Breast epithelium (tissue), 4 donors: Measurements from ENCODE around the gene SERPINA12. TPM values are rescaled to one million over a fixed set of nuclear protein-coding genes. Genes with fewer than 3 reads are reported as not detected.

Source experiments
- DNase-seq, 2 donors: peaks; one replicate each; pipeline ENCODE4 v3.0.0-alpha.2; 2019; ENCODE audit warnings: low spot score in 2 of 2
- H3K27ac ChIP-seq, 2 donors: fragments of 200-600 bp; sonication (generic) in 1 of 2; one replicate each; pipeline ENCODE4 v1.5.1; 2016 to 2019; ENCODE audit warnings: mild to moderate bottlenecking in 1 of 2
- H3K27me3 ChIP-seq, 2 donors: fragments of 200-600 bp; sonication (generic) in 1 of 2; one replicate each; pipeline versions ENCODE4 v1.5.1 to v1.6.0; 2017 to 2019; ENCODE audit warnings: control low read depth in 1 of 2, mild to moderate bottlenecking in 1 of 2
- H3K36me3 ChIP-seq: fragments of 200-600 bp; one replicate; pipeline ENCODE4 v1.5.1; 2019
- H3K4me1 ChIP-seq, 2 donors: fragments of 200-600 bp; sonication (generic); one replicate each; pipeline ENCODE4 v1.5.1; 2016 to 2019; ENCODE audit warnings: control low read depth in 1 of 2
- H3K4me3 ChIP-seq, 3 donors: fragments of 200-600 bp; sonication (generic); 1 replicate in 2 of 3; 2 replicates in 1 of 3; pipeline ENCODE4 v1.5.1; 2016 to 2019; ENCODE audit warnings: mild to moderate bottlenecking in 3 of 3, moderate library complexity in 2 of 3
- H3K9me3 ChIP-seq, 2 donors: fragments of 200-600 bp; sonication (generic) in 1 of 2; one replicate each; pipeline ENCODE4 v1.5.1; 2016 to 2019; ENCODE audit warnings: control low read depth in 1 of 2
- POLR2A ChIP-seq: fragments of 450-650 bp; IDR thresholded peaks from one replicate; pipeline ENCODE4 v1.6.1; 2016; ENCODE audit warnings: antibody characterized with exemption, mild to moderate bottlenecking, moderate library complexity
- POLR2AphosphoS5 ChIP-seq, 3 donors: sonication (generic); formaldehyde crosslinking; IDR thresholded peaks; one replicate each; pipeline ENCODE4 v1.6.1; 2017; ENCODE audit warnings: antibody characterized with exemption in 3 of 3
- intact Hi-C: fragments of 100-400 bp; cut with DNase I; formaldehyde crosslinking; loops from one replicate; pipeline ENCODE4 v1.15.1; 2023; ENCODE audit warnings: low total_unique reads
- total RNA-seq, 3 donors: library from RNA; depleted of rRNA; stranded (reverse); fragments of >200 nt; gene quantifications; one replicate each; pipeline ENCODE4 v1.1.0, GENCODE V29; 2016
- TF ChIP-seq, protein P1 (sequence below), 3 donors: fragments of 450-650 bp; IDR thresholded peaks; one replicate each; pipeline ENCODE4 v1.5.1; 2016 to 2017; ENCODE audit warnings: antibody characterized with exemption in 3 of 3, mild to moderate bottlenecking in 3 of 3, moderate library complexity in 3 of 3

The SERPINA12 gene
- total RNA-seq, 3 donors from 2014 or later, result not detected

DNA sequence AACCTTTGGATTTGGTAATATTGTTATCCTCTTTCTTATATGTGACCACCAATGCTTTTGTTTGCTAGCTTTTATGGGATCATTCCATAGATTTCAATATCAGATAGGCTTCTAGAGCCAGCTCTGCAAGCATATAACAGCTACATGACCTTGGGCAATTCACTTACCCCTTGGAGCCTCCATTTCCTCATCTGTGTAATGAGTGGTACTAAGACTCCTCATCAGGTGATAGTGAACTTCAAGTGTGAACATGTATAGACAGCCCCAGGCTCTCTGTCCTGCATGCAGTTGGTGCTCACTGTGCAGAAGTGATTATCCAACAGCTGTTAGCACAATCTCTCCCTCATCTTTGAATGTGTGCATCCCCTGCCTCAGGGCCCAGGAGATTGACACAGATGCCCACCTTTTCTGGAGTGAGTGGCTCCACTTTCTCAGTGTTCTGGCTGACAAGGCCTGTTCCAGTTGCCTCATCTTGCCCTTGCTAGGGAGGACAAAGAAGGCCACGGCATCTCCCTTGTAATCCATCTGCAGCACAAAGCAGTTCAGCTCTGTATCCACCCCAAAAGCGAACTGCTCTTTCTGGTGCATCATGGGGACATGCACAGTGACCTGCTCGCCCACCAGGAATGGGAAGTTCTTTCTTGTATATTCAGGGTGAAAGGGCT is 42.4 kb downstream of the SERPINA12 start:
- H3K27me3 ChIP-seq, result peaks cover 0 to 7% of the 10 kb centered on the region in 2 donors

DNA sequence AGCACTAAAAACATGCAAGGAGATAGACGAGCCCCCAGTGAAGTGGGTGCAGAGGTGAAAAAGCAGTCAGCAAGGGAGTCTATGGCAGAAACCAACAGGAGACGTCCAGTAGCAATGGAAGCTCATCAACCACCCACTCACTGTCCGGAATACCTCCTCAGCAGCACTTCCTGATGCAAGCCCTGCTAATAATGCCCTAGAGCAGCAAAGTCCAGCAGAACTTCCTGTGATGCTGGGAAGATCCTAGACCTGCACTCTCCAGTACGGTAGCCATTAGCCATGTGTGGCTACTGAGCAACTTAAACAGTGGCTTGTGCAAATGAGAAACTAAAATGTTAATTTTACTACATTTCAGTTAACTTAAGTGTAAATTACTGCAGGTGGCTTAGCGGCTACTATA is 44.2 kb downstream of the SERPINA12 start:
- Histone ChIP-seq H3K36me3 (no peaks in the 10 kb centered on the region), H3K9me3 (peaks cover 23 to 27% of the 10 kb centered on the region in 2 donors), H3K27me3 (peaks cover 0 to 7% of the 10 kb centered on the region in 2 donors), H3K27ac (no peak overlapping the region), H3K4me3 (no peak overlapping the region), H3K4me1 (no peaks in the 10 kb centered on the region)
- TF ChIP-seq POLR2A (no peak), POLR2AphosphoS5 (IDR thresholded peaks at IDR 0.05) (no peak)
- TF ChIP-seq, protein P1, sequence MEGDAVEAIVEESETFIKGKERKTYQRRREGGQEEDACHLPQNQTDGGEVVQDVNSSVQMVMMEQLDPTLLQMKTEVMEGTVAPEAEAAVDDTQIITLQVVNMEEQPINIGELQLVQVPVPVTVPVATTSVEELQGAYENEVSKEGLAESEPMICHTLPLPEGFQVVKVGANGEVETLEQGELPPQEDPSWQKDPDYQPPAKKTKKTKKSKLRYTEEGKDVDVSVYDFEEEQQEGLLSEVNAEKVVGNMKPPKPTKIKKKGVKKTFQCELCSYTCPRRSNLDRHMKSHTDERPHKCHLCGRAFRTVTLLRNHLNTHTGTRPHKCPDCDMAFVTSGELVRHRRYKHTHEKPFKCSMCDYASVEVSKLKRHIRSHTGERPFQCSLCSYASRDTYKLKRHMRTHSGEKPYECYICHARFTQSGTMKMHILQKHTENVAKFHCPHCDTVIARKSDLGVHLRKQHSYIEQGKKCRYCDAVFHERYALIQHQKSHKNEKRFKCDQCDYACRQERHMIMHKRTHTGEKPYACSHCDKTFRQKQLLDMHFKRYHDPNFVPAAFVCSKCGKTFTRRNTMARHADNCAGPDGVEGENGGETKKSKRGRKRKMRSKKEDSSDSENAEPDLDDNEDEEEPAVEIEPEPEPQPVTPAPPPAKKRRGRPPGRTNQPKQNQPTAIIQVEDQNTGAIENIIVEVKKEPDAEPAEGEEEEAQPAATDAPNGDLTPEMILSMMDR (IDR thresholded peaks at IDR 0.05), result no peak
- no peak for DNase-seq
- intact Hi-C loops, result no loop called here

More for the DNA sequence above, 42.4 kb downstream of the SERPINA12 start:
- H3K36me3 ChIP-seq, result no peaks in the 10 kb centered on the region
- H3K4me1 ChIP-seq, result no peaks in the 10 kb centered on the region
- no peak for DNase-seq
- H3K9me3 ChIP-seq, result peaks cover 23 to 27% of the 10 kb centered on the region in 2 donors
- H3K27ac ChIP-seq, result no peak overlapping the region
- no peak overlapping the region for H3K4me3 ChIP-seq
- TF ChIP-seq, protein P1 (IDR thresholded peaks at IDR 0.05), result no peak
- TF ChIP-seq POLR2AphosphoS5 (IDR thresholded peaks at IDR 0.05) (no peak), POLR2A (no peak)
- intact Hi-C loops, result no loop called here

DNA sequence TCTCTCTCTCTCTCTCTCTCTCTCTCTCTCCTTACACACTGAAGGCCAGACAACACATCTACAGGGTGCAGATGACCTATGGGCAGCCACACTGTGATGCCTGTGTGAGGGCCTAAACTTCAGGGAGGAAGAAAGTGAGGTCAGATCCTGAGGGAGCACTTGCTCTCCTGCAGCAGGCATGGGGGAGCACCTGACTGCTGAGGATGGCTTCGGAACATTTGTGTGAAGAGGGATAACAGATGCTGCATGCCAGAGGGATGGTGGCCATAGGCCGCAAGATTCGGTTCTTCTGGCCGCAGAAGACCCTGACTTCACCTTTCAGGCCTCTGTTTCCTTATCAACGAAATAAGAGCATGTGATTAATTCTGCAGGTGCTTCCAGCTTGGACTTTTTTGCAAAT is 45.0 kb downstream of the SERPINA12 start:
- peaks cover 23 to 28% of the 10 kb centered on the region in 2 donors for H3K9me3 ChIP-seq
- intact Hi-C loops, result no loop called here
- no peaks in the 10 kb centered on the region for H3K4me1 ChIP-seq
- H3K27ac ChIP-seq, result no peak overlapping the region
- no peaks in the 10 kb centered on the region for H3K36me3 ChIP-seq
- H3K4me3 ChIP-seq, result no peak overlapping the region
- DNase-seq, result no peak
- TF ChIP-seq POLR2A (no peak), POLR2AphosphoS5 (IDR thresholded peaks at IDR 0.05) (no peak)
- TF ChIP-seq, protein P1 (IDR thresholded peaks at IDR 0.05), result no peak
- peaks cover 0 to 7% of the 10 kb centered on the region in 2 donors for H3K27me3 ChIP-seq

DNA sequence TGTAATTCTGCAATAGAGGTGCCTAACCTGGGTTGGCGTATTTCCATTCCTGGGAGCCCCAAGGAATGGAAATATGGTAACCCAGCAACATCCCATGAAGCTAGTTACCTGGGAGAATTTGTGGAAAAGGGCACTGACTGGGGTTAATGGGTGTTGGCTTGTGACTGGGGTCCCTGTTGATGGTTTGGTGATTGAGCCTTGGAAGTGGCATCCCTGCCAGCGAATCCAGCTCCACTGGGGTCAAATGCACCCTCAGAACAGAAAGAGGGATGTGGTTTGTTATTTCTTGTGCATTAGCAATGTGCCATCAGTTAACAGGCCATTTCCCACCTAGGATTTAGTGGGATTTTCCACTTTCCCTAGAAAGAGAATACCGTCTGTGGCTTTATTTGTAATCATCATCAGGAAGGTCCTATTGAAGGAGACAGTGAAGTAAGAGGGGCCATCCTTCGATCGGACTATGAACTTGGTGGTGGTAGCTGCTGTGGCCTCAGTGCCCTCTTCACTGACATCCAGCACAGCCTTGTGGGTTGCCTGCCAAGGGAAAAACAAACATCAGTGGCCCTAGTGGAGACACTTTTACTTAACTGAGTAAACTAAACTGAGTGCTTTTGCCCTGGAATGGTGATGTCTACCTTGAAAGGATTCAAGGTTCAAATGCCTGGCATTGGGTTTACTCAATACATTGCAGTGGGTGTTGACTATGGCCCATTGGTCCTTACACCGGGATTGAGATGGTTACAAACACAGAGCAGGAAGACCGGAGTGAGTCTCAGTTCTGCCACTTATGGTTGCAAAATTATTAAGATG is 46.3 kb downstream of the SERPINA12 start:
- no peak overlapping the region for H3K27ac ChIP-seq
- intact Hi-C loops, result no loop called here
- peaks cover 31 to 37% of the 10 kb centered on the region in 2 donors for H3K9me3 ChIP-seq
- no peaks in the 10 kb centered on the region for H3K4me1 ChIP-seq
- H3K27me3 ChIP-seq, result peaks cover 0 to 7% of the 10 kb centered on the region in 2 donors
- DNase-seq, result no peak
- no peak overlapping the region for H3K4me3 ChIP-seq
- H3K36me3 ChIP-seq, result no peaks in the 10 kb centered on the region
- TF ChIP-seq, protein P1 (IDR thresholded peaks at IDR 0.05), result no peak
- TF ChIP-seq POLR2AphosphoS5 (IDR thresholded peaks at IDR 0.05), result no peak
- no peak for TF ChIP-seq POLR2A

DNA sequence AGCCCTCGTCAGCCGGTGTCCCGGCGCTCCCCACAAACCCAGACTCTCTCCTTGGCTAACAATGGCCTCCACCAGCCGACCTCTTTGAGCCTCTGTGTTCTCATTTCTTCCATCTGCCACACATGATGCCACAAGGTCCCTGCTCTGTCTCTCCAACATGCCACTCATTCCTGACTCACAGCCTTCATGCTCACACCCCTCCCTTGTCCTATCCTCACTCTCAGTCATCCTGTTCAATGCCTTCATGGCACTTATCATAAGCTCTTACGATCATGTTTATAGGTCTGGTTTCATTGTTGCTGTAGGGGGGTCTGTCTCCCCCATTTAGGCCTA is 47.1 kb downstream of the SERPINA12 start:
- Histone ChIP-seq H3K27me3 (peaks cover 0 to 7% of the 10 kb centered on the region in 2 donors), H3K4me1 (no peaks in the 10 kb centered on the region), H3K27ac (no peak overlapping the region), H3K36me3 (no peaks in the 10 kb centered on the region), H3K4me3 (no peak overlapping the region), H3K9me3 (peaks cover 31 to 45% of the 10 kb centered on the region in 2 donors)
- TF ChIP-seq, protein P1 (IDR thresholded peaks at IDR 0.05), result no peak
- TF ChIP-seq POLR2AphosphoS5 (IDR thresholded peaks at IDR 0.05), result no peak
- no peak for TF ChIP-seq POLR2A
- intact Hi-C loops, result no loop called here
- no peak for DNase-seq
